ENCODE results near the gene CEP131.

Gene CEP131

DNA sequence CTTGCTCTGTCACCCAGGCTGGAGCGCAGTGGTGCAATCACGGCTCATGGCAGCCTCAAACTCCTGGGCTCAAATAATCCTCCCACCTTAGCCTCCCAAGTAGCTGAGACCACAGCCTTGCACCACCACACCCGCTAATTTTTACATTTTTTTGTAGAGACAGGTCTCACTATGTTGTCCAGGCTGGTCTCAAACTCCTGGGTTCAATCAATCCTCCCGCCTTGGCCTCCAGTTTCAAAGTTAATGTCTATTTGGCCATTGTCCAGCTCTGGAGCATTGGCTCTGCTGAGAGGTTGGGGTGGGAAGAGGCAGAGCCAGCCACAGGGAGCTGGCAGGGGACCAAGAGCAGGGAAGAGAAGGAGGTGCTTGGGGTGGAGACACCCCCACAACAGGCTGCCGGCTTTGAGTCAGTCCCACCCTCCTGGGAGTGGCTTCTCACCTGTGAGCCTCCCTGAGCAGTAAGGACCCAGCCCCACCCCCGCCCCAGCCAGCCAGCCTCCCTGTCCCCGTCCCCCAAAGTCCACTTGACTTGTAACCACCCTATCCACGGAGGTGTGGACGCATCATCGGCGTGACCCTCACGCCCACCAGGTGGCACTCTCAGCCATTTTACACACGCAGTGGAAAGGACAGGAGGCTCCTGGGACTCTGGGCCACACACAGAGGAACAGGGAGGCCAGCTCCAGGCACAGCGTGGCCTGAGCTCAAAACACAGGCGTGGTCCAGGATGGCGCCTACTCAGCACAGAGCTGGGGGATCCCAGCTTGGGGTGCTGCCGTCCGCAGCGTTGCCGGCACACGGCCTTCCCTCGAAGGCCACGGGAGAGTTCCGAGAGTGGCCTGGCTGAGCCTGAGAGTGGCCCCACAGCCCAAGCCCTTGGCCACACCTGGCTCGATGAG is 80.2 kb downstream of the CEP131 start:
- DNase-seq (ENCODE audit: low read depth): peak; percentile 66
- no peak overlapping the region for H3K4me3 ChIP-seq (ENCODE audit: low read length)
- TF ChIP-seq, protein P1, sequence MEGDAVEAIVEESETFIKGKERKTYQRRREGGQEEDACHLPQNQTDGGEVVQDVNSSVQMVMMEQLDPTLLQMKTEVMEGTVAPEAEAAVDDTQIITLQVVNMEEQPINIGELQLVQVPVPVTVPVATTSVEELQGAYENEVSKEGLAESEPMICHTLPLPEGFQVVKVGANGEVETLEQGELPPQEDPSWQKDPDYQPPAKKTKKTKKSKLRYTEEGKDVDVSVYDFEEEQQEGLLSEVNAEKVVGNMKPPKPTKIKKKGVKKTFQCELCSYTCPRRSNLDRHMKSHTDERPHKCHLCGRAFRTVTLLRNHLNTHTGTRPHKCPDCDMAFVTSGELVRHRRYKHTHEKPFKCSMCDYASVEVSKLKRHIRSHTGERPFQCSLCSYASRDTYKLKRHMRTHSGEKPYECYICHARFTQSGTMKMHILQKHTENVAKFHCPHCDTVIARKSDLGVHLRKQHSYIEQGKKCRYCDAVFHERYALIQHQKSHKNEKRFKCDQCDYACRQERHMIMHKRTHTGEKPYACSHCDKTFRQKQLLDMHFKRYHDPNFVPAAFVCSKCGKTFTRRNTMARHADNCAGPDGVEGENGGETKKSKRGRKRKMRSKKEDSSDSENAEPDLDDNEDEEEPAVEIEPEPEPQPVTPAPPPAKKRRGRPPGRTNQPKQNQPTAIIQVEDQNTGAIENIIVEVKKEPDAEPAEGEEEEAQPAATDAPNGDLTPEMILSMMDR (conservative IDR thresholded peaks at IDR 0.05; ENCODE audit: low read length): peak; percentile 65

DNA sequence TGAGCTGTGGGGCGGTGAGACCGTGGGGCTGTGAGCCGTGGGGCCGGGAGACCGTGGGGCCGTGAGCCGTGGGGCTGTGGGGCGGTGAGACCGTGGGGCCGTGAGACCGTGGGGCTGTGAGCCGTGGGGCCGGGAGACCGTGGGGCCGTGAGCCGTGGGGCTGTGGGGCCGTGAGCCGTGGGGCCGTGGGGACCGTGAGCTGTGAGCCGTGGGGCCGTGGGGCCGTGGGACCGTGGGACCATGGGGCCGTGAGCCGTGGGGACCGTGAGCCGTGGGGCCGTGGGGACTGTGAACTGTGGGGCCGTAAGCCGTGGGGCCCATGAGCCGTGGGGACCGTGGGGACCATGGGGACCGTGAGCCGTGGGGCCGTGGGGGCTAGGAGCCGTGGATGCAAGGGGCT is 82.1 kb downstream of the CEP131 start:
- DNase-seq (ENCODE audit: low read depth): no peak
- no peak overlapping the region for H3K4me3 ChIP-seq (ENCODE audit: low read length)
- TF ChIP-seq, protein P1 (conservative IDR thresholded peaks at IDR 0.05; ENCODE audit: low read length): no peak

DNA sequence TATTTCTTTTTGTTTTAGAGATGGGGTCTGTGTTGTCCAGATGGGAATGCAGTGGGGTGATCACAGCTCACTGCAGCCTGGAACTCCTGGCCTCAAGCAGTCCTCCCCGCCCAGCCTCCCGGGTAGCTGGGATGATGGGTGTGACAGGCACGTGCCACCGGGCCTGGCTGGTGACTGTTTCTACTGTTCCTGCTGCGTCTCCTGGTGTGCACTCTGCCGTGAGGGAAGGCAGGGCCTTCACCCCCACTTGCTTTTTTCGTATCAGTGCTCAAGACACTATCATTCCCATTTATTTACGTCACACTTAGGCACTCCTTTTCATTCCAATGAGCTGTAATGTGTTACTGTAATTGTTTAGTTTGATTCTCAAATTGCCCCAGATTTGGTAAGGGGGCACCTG is 82.7 kb downstream of the CEP131 start:
- no peak overlapping the region for H3K4me3 ChIP-seq (ENCODE audit: low read length)
- DNase-seq (ENCODE audit: low read depth): no peak
- TF ChIP-seq, protein P1 (conservative IDR thresholded peaks at IDR 0.05; ENCODE audit: low read length): no peak

All from AG10803 (cell line).